Liver (tissue), 3 donors: Measurements from ENCODE around the gene PTPN6.

ENCODE experiments used
- EGR1 ChIP-seq, 2 donors: IDR thresholded peaks; 2 replicates each; pipeline ENCODE4 v1.6.1; 2016 to 2018; ENCODE audit warnings: antibody characterized with exemption in 2 of 2, low read depth in 2 of 2
- GABPA ChIP-seq, 2 donors: IDR thresholded peaks in 1 of 2; conservative IDR thresholded peaks in 1 of 2; 2 replicates each; pipeline ENCODE4 v1.6.1; 2016; ENCODE audit warnings: antibody characterized with exemption in 2 of 2, mild to moderate bottlenecking in 1 of 2, moderate library complexity in 1 of 2
- NR2F2 ChIP-seq: IDR thresholded peaks from 2 replicates; pipeline ENCODE4 v1.6.1; 2016; ENCODE audit warnings: antibody characterized with exemption
- RAD21 ChIP-seq, 2 donors: IDR thresholded peaks; 2 replicates each; pipeline ENCODE4 v1.6.1; 2016; ENCODE audit warnings: antibody characterized with exemption in 2 of 2, mild to moderate bottlenecking in 2 of 2
- SP1 ChIP-seq: IDR thresholded peaks from 2 replicates; pipeline ENCODE4 v1.6.1; 2018; ENCODE audit warnings: antibody characterized with exemption, mild to moderate bottlenecking
- TAF1 ChIP-seq: conservative IDR thresholded peaks from 2 replicates; pipeline ENCODE4 v1.6.1; 2016; ENCODE audit warnings: antibody characterized with exemption, mild to moderate bottlenecking
- YY1 ChIP-seq: IDR thresholded peaks from 2 replicates; pipeline ENCODE4 v1.6.1; 2016; ENCODE audit warnings: antibody characterized with exemption, mild to moderate bottlenecking
- TF ChIP-seq, protein P1 (sequence below): fragments of 150-350 bp; IDR thresholded peaks from 2 replicates; pipeline ENCODE4 v1.5.1; 2017; ENCODE audit warnings: improper control_type of control experiment, low read depth, low read length; ENCODE audit not compliant: missing input control
- TF ChIP-seq, protein P2 (sequence below): IDR thresholded peaks from 2 replicates; pipeline ENCODE4 v1.6.1; 2016; ENCODE audit warnings: antibody characterized with exemption, mild to moderate bottlenecking
- TF ChIP-seq, protein P3 (sequence below): IDR thresholded peaks from 2 replicates; pipeline ENCODE4 v1.6.1; 2016; ENCODE audit warnings: antibody characterized with exemption
- TF ChIP-seq, protein P4 (sequence below): IDR thresholded peaks from 2 replicates; pipeline ENCODE4 v1.6.1; 2016; ENCODE audit warnings: antibody characterized with exemption
- donor health status: healthy.
- donor health status: healthy.

DNA sequence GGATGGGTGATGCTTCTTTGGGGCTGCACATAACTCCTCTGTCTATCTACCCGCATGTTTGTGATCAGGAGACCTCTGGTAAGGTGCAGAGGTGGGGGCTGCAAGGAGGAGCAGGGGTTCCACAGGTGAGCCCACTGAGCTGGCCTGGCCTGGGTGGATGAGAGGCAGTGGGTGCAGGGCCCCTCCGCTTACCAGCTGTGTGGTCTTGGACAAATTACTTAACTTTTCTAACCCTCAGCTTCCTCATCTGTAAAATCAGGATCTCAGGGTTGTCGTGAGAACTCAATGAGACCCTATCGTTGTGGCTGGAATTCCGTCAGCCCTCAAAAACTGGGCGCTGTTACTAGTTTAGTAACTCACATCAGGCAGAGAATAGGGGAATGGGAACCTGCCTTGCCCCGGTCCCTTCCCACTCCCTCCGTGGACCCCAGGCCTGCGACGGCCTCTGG is 7.5 kb downstream of the PTPN6 start:
- TF ChIP-seq GABPA (IDR thresholded peaks at IDR 0.05 in 1 of 2, conservative IDR thresholded peaks at IDR 0.05 in 1 of 2), result no peak
- TF ChIP-seq, protein P1, sequence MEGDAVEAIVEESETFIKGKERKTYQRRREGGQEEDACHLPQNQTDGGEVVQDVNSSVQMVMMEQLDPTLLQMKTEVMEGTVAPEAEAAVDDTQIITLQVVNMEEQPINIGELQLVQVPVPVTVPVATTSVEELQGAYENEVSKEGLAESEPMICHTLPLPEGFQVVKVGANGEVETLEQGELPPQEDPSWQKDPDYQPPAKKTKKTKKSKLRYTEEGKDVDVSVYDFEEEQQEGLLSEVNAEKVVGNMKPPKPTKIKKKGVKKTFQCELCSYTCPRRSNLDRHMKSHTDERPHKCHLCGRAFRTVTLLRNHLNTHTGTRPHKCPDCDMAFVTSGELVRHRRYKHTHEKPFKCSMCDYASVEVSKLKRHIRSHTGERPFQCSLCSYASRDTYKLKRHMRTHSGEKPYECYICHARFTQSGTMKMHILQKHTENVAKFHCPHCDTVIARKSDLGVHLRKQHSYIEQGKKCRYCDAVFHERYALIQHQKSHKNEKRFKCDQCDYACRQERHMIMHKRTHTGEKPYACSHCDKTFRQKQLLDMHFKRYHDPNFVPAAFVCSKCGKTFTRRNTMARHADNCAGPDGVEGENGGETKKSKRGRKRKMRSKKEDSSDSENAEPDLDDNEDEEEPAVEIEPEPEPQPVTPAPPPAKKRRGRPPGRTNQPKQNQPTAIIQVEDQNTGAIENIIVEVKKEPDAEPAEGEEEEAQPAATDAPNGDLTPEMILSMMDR, result no peak
- TF ChIP-seq NR2F2, result no peak
- no peak for TF ChIP-seq YY1
- no peak for TF ChIP-seq SP1
- TF ChIP-seq, protein P2, sequence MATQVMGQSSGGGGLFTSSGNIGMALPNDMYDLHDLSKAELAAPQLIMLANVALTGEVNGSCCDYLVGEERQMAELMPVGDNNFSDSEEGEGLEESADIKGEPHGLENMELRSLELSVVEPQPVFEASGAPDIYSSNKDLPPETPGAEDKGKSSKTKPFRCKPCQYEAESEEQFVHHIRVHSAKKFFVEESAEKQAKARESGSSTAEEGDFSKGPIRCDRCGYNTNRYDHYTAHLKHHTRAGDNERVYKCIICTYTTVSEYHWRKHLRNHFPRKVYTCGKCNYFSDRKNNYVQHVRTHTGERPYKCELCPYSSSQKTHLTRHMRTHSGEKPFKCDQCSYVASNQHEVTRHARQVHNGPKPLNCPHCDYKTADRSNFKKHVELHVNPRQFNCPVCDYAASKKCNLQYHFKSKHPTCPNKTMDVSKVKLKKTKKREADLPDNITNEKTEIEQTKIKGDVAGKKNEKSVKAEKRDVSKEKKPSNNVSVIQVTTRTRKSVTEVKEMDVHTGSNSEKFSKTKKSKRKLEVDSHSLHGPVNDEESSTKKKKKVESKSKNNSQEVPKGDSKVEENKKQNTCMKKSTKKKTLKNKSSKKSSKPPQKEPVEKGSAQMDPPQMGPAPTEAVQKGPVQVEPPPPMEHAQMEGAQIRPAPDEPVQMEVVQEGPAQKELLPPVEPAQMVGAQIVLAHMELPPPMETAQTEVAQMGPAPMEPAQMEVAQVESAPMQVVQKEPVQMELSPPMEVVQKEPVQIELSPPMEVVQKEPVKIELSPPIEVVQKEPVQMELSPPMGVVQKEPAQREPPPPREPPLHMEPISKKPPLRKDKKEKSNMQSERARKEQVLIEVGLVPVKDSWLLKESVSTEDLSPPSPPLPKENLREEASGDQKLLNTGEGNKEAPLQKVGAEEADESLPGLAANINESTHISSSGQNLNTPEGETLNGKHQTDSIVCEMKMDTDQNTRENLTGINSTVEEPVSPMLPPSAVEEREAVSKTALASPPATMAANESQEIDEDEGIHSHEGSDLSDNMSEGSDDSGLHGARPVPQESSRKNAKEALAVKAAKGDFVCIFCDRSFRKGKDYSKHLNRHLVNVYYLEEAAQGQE, result no peak
- no peak for TF ChIP-seq TAF1
- no peak for TF ChIP-seq EGR1 (IDR thresholded peaks at IDR 0.05; ENCODE audit: low read depth in 2 of 2)
- TF ChIP-seq, protein P3, sequence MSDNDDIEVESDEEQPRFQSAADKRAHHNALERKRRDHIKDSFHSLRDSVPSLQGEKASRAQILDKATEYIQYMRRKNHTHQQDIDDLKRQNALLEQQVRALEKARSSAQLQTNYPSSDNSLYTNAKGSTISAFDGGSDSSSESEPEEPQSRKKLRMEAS, result no peak
- TF ChIP-seq, protein P4, sequence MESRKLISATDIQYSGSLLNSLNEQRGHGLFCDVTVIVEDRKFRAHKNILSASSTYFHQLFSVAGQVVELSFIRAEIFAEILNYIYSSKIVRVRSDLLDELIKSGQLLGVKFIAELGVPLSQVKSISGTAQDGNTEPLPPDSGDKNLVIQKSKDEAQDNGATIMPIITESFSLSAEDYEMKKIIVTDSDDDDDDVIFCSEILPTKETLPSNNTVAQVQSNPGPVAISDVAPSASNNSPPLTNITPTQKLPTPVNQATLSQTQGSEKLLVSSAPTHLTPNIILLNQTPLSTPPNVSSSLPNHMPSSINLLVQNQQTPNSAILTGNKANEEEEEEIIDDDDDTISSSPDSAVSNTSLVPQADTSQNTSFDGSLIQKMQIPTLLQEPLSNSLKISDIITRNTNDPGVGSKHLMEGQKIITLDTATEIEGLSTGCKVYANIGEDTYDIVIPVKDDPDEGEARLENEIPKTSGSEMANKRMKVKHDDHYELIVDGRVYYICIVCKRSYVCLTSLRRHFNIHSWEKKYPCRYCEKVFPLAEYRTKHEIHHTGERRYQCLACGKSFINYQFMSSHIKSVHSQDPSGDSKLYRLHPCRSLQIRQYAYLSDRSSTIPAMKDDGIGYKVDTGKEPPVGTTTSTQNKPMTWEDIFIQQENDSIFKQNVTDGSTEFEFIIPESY, result no peak
- no peak for TF ChIP-seq RAD21 (IDR thresholded peaks at IDR 0.05)
